G401 (cell line): Measurements from ENCODE around the gene RUVBL2. TPM values are rescaled to one million over a fixed set of nuclear protein-coding genes. Genes with fewer than 3 reads are reported as not detected.
A peak's percentile ranks its signal among the peaks of the same experiment; 100 is the strongest.

Source experiments
- DNase-seq: peaks from one replicate; pipeline ENCODE4 v3.0.0-alpha.2; 2015; ENCODE audit warnings: low spot score
- in situ Hi-C: cut with HindIII; loops from 2 replicates; pipeline ENCODE4 v1.10.0; 2016; ENCODE audit warnings: low sequenced_read_pairs, mixed read lengths
- total RNA-seq: library from RNA; depleted of rRNA; stranded (reverse); fragments of >200 nt; shearing (Covaris generic); gene quantifications from 2 replicates; pipeline ENCODE4 v1.2.3, GENCODE V29; 2014; rRNA removed

The RUVBL2 gene
- total RNA-seq, 1 experiment from 2014 or later, result 535 TPM

DNA sequence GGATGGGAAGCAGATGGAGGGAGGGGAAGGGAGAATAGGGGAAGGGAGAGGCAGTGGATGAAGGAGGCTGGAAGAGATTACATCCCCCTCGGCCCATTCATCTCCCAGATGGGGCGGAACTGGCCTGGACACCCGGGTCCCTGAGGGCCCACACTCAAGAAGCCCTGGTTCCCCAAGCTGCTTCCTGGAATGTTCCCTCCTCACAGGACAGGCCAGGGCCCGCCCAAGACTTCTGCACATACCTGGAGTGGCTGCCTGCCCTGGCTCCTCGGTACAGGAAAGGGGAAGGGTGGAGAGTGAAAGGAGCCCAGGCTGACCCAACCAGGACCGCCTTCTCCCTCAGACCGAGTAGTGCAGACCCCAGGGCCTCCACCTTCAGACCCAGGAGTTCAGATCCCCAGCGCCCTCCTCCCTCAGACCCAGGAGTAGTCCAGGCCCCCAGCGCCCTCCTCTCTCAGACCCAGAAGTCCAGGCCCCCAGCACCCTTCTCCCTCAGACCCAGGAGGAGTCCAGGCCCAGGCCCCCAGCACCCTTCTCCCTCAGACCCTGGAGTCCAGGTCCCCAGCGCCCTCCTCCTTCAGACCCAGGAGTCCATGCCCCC is 70.4 kb downstream of the RUVBL2 start:
- DNase-seq, result no peak
- in situ Hi-C loops, result no loop called here

DNA sequence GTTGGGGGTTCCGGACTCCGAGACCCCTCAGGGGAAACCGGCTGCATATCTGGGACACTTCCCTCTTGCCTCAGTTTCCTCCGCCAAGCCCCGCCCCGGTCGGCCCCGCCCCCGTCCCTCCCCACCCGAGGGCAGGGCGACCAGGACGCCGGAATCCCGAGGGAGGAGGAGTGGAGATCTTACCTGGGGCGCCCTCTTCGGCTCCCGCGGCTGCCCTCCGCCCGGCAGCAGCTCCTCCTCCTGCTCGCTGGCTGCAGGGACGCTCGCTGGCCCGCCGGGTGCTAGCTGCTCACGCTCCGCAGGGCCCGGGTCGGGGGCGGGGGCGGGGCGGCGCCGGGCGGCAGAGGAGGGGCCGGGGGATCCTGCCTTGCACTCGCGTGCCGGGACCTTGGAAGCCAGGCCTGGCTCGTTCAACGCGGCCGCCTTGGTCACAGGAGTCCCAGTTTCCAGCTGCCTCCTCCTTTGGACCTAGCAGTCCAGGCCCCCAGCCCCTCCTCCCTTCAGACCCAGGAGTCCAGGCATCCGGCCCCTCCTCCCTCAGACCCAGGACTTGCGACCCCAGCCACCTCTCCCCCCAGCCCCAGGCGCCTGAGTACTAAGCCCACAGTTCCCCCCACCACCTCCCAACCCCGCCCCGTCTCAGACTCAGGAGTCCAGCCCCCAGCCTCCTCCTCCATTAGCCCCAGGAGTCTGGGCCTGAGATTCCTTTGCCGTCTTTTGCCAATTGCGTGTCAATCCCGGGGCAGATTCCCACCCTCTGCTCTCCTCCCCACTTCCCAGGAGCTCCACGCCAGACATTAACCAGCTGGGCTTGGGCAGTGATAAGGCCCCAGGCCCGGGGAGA is 71.3 kb downstream of the RUVBL2 start, which contains the start of gene NTF4:
NTF4 (minus strand) TSS at position 51 of the 844 bp plus-strand sequence. CDS start 2,821 bp downstream, outside the sequence.
- peak; percentile 23 for DNase-seq
- in situ Hi-C loops, result no loop called here

Other genes with a start within 250 kb of the RUVBL2 start
- gene IZUMO1, start 247.0 kb upstream of the RUVBL2 start, total RNA-seq, result not detected in 2 replicates
- not detected in 2 replicates for gene FUT1, start 241.2 kb upstream of the RUVBL2 start, total RNA-seq
- gene FGF21, start 238.4 kb upstream of the RUVBL2 start, total RNA-seq, result not detected in 2 replicates
- 43.4 and 44.1 TPM in 2 replicates for gene BCAT2, start 182.9 kb upstream of the RUVBL2 start, total RNA-seq
- gene HSD17B14, start 157.4 kb upstream of the RUVBL2 start, total RNA-seq, result 62.8 and 69.0 TPM in 2 replicates
- gene PLEKHA4, start 125.3 kb upstream of the RUVBL2 start, total RNA-seq, result 12.4 and 20.4 TPM in 2 replicates
- gene PPP1R15A, start 121.5 kb upstream of the RUVBL2 start, total RNA-seq, result 44.0 and 58.7 TPM in 2 replicates
- gene TULP2, start 95.1 kb upstream of the RUVBL2 start, total RNA-seq, result not detected in 2 replicates
- 201 and 252 TPM in 2 replicates for gene NUCB1, start 93.6 kb upstream of the RUVBL2 start, total RNA-seq
- 3.0 and 4.2 TPM in 2 replicates for gene DHDH, start 60.2 kb upstream of the RUVBL2 start, total RNA-seq
- gene BAX, start 39.0 kb upstream of the RUVBL2 start, total RNA-seq, result 160 and 177 TPM in 2 replicates
- 4,146 and 4,408 TPM in 2 replicates for gene FTL, start 28.6 kb upstream of the RUVBL2 start, total RNA-seq
- gene GYS1, start 578 bp upstream of the RUVBL2 start, total RNA-seq, result 41.3 and 43.2 TPM in 2 replicates
- not detected in 2 replicates for gene LHB, start 23.2 kb downstream of the RUVBL2 start, total RNA-seq
- not detected in 2 replicates for gene CGB3, start 30.4 kb downstream of the RUVBL2 start, total RNA-seq
- gene CGB2, start 38.0 kb downstream of the RUVBL2 start, total RNA-seq, result not detected in 2 replicates
- not detected in 2 replicates for gene CGB1, start 43.0 kb downstream of the RUVBL2 start, total RNA-seq
- not detected in 2 replicates for gene CGB5, start 50.0 kb downstream of the RUVBL2 start, total RNA-seq
- gene CGB8, start 55.2 kb downstream of the RUVBL2 start, total RNA-seq, result not detected in 2 replicates
- 4.8 and 7.2 TPM in 2 replicates for gene CGB7, start 63.9 kb downstream of the RUVBL2 start, total RNA-seq
- gene NTF4, start 70.9 kb downstream of the RUVBL2 start, total RNA-seq, result 11.5 and 18.3 TPM in 2 replicates
- gene KCNA7, start 78.8 kb downstream of the RUVBL2 start, total RNA-seq, result 0.06 TPM in 1 of 2 replicates, not detected in the other
- gene SNRNP70, start 91.6 kb downstream of the RUVBL2 start, total RNA-seq, result 326 and 361 TPM in 2 replicates
- gene LIN7B, start 120.5 kb downstream of the RUVBL2 start, total RNA-seq, result 19.1 and 32.2 TPM in 2 replicates
- 0.74 TPM in 1 of 2 replicates, not detected in the other for gene C19orf73, start 125.3 kb downstream of the RUVBL2 start, total RNA-seq
- gene PPFIA3, start 125.7 kb downstream of the RUVBL2 start, total RNA-seq, result 101 and 111 TPM in 2 replicates
- 4.6 and 7.2 TPM in 2 replicates for gene HRC, start 161.5 kb downstream of the RUVBL2 start, total RNA-seq
- gene TRPM4, start 163.9 kb downstream of the RUVBL2 start, total RNA-seq, result 17.5 and 18.6 TPM in 2 replicates